ENCODE results near the gene RHCE.
"Not testable (repeated sequence)": the region's sequence is repeated elsewhere in the genome, so short reads cannot be mapped to it uniquely, and the experiment has no call there.

GRCh38 chr1:25371757-25372156, 48.9 kb downstream of the RHCE start:
- TF ChIP-seq CTCF (conservative IDR thresholded peaks at IDR 0.05; ENCODE audit: low read length); EZH2phosphoT487 (IDR thresholded peaks at IDR 0.05; ENCODE audit: borderline replicate concordance, low read depth, low read length): not testable (repeated sequence)
